Heart left ventricle (tissue), 16 donors: ENCODE measurements around the gene CTBP1. TPM values are rescaled to one million over a fixed set of nuclear protein-coding genes. Genes with fewer than 3 reads are reported as not detected.

Experiments
- ATAC-seq, 4 donors: fragments of 200-7000 bp; cut with Tn5 transposase; one replicate each; pipeline ENCODE4 v1.9.1; 2020 to 2022; ENCODE audit warnings: moderate library complexity in 4 of 4, mild to moderate bottlenecking in 3 of 4, moderate number of reproducible peaks in 1 of 4
- DNase-seq, 5 donors: peaks; one replicate each; pipeline ENCODE4 v3.0.0-alpha.2; 2020
- H3K27ac ChIP-seq, 12 donors: fragments of 200-600 bp; sonication (generic) in 4 of 12; one replicate each; pipeline versions ENCODE4 v1.5.0 to v1.8.0; 2016 to 2022; ENCODE audit warnings: mild to moderate bottlenecking in 2 of 12
- H3K27me3 ChIP-seq, 9 donors: fragments of 200-600 bp; sonication (generic) in 2 of 9; one replicate each; pipeline versions ENCODE4 v1.5.1 to v1.8.0; 2016 to 2022; ENCODE audit warnings: mild to moderate bottlenecking in 3 of 9
- H3K36me3 ChIP-seq, 9 donors: fragments of 200-600 bp; sonication (generic) in 2 of 9; one replicate each; pipeline versions ENCODE4 v1.5.0 to v1.8.0; 2018 to 2022; ENCODE audit warnings: mild to moderate bottlenecking in 2 of 9
- H3K4me1 ChIP-seq, 12 donors: fragments of 200-600 bp; sonication (generic) in 4 of 12; one replicate each; pipeline versions ENCODE4 v1.5.0 to v1.8.0; 2016 to 2022; ENCODE audit warnings: mild to moderate bottlenecking in 3 of 12
- H3K4me3 ChIP-seq, 12 donors: fragments of 200-600 bp; sonication (generic) in 4 of 12; one replicate each; pipeline versions ENCODE4 v1.5.0 to v1.8.0; 2017 to 2022; ENCODE audit warnings: mild to moderate bottlenecking in 9 of 12, moderate library complexity in 4 of 12
- H3K9me3 ChIP-seq, 12 donors: fragments of 200-600 bp; sonication (generic) in 4 of 12; one replicate each; pipeline versions ENCODE4 v1.5.0 to v1.8.0; 2016 to 2022; ENCODE audit warnings: mild to moderate bottlenecking in 1 of 12
- POLR2A ChIP-seq, 2 donors: fragments of 450-650 bp; IDR thresholded peaks; one replicate each; pipeline ENCODE4 v1.6.1; 2017; ENCODE audit warnings: antibody characterized with exemption in 2 of 2, mild to moderate bottlenecking in 2 of 2, moderate library complexity in 2 of 2
- WGBS, 4 donors: extraction: QIAGEN DNeasy Blood & Tissue Kit in 2 of 4; methylation state at CpG; one replicate each; pipeline versions ENCODE4 v1.1.5 to v1.1.7; 2013 to 2018; 5-methylcytosine and 5-hydroxymethylcytosine counted together
- intact Hi-C, 10 donors: fragments of 100-400 bp; cut with DNase I; formaldehyde crosslinking; loops; one replicate each; pipeline versions ENCODE4 v1.11.1 to v1.14.2; 2022
- polyA plus RNA-seq, 2 donors: library from polyadenylated mRNA; stranded (reverse); fragments of 200-250 nt; gene quantifications; one replicate each; pipeline ENCODE4 v1.2.3, GENCODE V29; 2013
- total RNA-seq, 9 donors: library from RNA; depleted of rRNA in 2 of 9; stranded (reverse); fragments of >200 nt in 2 of 9; fragmentation: NEBNext Ultra II Directional in 3 of 9; extraction: Animal tissue kit (Norgen Biotek cat#: 25700) in 3 of 9; gene quantifications; one replicate each; pipeline versions ENCODE4 v1.1.0 to v1.2.4, GENCODE V29; 2016 to 2023
- TF ChIP-seq, protein P1 (sequence below), 12 donors: fragments of 200-600 bp; sonication (generic) in 4 of 12; IDR thresholded peaks; one replicate each; pipeline versions ENCODE4 v1.5.0 to v1.8.0; 2018 to 2022; ENCODE audit warnings: antibody characterized with exemption in 12 of 12, mild to moderate bottlenecking in 5 of 12
- donor health status: ischemic (EF 13 %, LVEDD 7.1; RV severe dilation, severe dysfunction).
- donor health status: healthy with polysubstance abuse.
- donor health status: DM: no; HTN: yes; CAD: no.
- donor health status: DM: no; HTN: no; CAD: no.
- donor health status: ischemic (EF 25% LVEDD 6.9; RV normal size, moderate dysfunction).
- donor health status: ischemic (EF 25% LVEDD 5.7; RV mildly dilated, moderate dysfunction).
- donor health status: healthy.
- donor health status: DM: yes; HTN: yes; CAD: no.
- donor health status: ischemic (EF 35%, LVEDD 5.7; RV mildly dilated, moderate dysfunction).
- donor health status: nonischemic (EF 11% LVEDD 7.7; RV severe dilation, severe dysfunction).
- donor health status: DM: yes; HTN: yes; CAD: no.
- donor health status: PGD.
- donor health status: ischemic (EF 29% LVEDD 5.4; RV normal size, mild dysfunction).
- donor health status: nonischemic (EF 23%, LVEDD 6.1; RV moderate dilation, normal function).

The CTBP1 gene
- total and polyA plus RNA-seq, 11 donors, result 92.0 to 165 (median 128) TPM

DNA sequence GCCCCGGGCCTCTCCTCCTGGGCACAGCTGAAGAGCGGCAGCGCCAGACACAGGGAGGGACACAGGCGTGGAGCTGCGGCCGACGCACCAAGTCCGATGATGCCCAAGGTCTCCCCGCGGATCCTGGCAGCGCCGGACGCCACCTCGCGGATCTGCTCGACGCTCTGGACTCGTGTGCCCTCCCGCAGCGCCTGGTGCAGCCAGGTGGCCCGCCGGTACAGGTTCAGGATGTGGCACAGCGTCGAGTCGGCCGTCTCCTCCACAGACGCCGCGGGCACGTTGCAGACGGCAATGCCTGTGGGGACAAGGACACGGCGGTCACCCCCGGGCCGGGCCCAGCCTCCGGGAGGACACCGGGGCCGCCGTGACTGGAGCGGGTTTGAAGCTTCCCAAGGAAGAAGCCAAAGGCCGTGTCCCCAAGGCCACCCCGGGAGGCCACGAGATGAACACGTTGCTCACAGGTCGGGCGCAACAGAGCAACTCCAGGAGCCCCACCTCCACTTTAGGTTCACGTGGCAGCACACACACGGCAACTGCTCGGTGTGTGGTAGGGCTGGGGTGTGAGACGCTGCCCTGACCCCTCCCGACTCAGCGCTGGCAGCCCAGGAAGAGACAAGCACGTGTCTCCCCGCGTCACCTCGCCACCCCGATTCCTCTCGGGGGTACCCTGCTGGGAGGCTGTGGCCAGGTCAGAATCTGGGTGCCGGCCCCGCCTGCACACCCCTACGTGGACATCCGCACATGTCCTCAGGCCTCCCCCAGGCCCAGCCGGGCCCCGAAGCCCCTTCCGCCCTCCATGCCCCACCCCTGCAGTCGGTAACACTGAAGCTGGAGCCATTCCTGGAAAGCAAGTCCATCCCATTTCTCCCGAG lies 23.4 kb downstream of the CTBP1 start:
- Histone ChIP-seq H3K4me1 (peaks cover 0 to 21% (median 15%) of the 10 kb centered on the region in 12 donors), H3K27me3 (no peaks in the 10 kb centered on the region), H3K27ac (peak overlapping the region in 10 of 12 donors; percentile 23 to 75 (median 62)), H3K36me3 (peaks cover 0 to 94% (median 81%) of the 10 kb centered on the region in 9 donors), H3K4me3 (peak overlapping the region in 1 of 12 donors; percentile 9), H3K9me3 (no peaks in the 10 kb centered on the region)
- DNase-seq (no peak), ATAC-seq (peak in 2 of 4 donors; percentile 1 to 20)
- no peak for TF ChIP-seq POLR2A (IDR thresholded peaks at IDR 0.05)
- TF ChIP-seq, protein P1, sequence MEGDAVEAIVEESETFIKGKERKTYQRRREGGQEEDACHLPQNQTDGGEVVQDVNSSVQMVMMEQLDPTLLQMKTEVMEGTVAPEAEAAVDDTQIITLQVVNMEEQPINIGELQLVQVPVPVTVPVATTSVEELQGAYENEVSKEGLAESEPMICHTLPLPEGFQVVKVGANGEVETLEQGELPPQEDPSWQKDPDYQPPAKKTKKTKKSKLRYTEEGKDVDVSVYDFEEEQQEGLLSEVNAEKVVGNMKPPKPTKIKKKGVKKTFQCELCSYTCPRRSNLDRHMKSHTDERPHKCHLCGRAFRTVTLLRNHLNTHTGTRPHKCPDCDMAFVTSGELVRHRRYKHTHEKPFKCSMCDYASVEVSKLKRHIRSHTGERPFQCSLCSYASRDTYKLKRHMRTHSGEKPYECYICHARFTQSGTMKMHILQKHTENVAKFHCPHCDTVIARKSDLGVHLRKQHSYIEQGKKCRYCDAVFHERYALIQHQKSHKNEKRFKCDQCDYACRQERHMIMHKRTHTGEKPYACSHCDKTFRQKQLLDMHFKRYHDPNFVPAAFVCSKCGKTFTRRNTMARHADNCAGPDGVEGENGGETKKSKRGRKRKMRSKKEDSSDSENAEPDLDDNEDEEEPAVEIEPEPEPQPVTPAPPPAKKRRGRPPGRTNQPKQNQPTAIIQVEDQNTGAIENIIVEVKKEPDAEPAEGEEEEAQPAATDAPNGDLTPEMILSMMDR (IDR thresholded peaks at IDR 0.05), result no peak
- 28 to 83% (median 75%) methylated on average over 13 to 67 of the region's 67 CpGs for WGBS, 4 donors
- intact Hi-C loops, result loop anchor here in 1 of 10 donors (2.0 kb wide), 1 partner anchor 17 kb away; no protein-coding TSS in a partner anchor

DNA sequence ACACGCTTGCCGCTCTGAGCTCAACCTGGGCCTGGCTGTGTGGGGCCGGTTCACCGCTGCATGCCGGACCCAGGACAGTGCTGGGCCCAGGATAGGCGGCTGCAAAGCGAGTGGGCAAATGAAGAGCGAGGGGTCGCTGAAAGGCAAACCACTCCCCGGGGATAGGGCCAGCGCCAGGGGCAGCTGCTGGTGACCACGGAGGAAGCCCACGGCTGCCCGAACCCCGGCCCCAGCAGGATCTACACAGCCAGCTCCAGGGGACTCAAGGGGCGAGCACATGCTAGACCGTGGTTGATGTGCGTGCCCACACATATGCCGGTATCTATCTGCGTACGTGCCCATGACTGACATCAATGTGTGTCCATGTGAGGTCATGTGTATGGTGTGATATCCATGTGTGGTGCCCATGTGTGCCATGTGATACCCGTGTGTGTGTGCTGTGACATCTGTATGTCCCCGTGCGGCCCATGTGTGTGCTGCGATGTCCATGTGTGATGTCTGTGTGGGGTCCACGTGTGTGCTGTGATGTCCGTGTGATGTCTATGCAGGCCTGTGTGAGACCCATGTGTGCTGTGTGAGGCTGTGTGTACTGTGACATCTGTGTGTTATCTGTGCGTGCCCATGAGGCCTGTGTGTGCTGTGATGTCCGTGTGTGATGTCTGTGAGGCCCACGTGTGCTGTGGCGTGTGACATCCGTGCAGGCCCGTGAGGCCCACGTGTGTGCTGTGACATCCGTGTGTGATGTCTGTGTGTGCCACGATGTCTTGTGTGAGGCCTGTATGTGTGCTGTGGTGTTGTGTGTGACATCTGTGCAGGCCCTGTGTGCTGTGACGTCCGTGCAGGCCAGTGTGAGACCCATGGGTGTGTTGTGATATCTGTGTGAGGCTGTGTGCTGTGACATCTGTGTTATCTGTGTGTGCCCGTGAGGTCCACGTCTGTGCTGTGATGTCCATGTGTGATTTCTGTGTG lies 24.8 kb downstream of the CTBP1 start:
- WGBS, 4 donors, result 95 to 97% (median 95%) methylated on average over 35 to 40 of the region's 40 CpGs
- ATAC-seq (no peak), DNase-seq (no peak)
- no peaks in the 10 kb centered on the region for H3K9me3 ChIP-seq
- peaks cover 0 to 92% (median 78%) of the 10 kb centered on the region in 9 donors for H3K36me3 ChIP-seq
- intact Hi-C loops, result no loop called here
- TF ChIP-seq, protein P1 (IDR thresholded peaks at IDR 0.05), result no peak
- TF ChIP-seq POLR2A (IDR thresholded peaks at IDR 0.05), result no peak
- no peaks in the 10 kb centered on the region for H3K27me3 ChIP-seq
- H3K4me1 ChIP-seq, result peaks cover 0 to 23% (median 16%) of the 10 kb centered on the region in 12 donors
- H3K27ac ChIP-seq, result no peak overlapping the region
- no peak overlapping the region for H3K4me3 ChIP-seq

DNA sequence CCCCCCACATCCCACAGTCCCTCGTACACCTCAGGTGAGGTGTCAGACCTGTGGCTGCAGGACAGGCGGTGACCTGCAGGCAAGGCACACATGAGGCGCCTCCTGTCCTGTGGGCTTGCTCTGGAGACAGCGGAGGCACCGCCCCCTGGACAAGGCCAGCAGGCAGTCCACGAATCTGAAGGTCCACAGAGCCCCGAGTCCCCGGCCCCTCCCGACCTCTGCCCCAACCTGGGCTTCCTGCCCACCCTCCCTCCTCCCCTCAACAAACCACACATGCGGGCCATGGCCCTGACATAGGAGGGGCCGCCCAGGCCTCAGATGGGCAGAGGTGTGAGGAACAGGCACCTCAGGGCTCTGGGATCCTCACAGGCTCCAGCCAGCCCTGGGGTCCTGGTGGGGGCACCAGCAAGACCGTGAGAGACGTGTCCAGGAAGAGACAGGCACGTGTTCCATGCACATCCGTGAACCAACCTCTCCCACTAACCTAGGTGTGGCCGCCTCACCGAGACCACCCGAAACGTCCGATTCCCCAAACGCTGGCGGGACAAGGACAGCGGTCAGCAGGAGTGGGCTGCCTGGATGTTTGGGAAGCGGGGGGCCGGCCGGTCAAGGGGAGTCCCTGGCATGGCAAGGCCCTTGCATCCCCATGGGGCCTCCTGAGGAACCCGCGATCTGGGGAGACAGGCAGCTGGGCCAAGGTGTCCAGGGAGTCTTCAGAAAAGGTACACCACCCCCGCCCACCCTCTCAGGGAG lies 25.8 kb downstream of the CTBP1 start:
- intact Hi-C loops, result no loop called here
- Histone ChIP-seq H3K4me3 (no peak overlapping the region), H3K9me3 (no peaks in the 10 kb centered on the region), H3K36me3 (peaks cover 0 to 88% (median 75%) of the 10 kb centered on the region in 9 donors), H3K27me3 (no peaks in the 10 kb centered on the region), H3K27ac (no peak overlapping the region), H3K4me1 (peaks cover 0 to 33% (median 16%) of the 10 kb centered on the region in 12 donors)
- no peak for DNase-seq
- TF ChIP-seq, protein P1 (IDR thresholded peaks at IDR 0.05), result no peak
- no peak for TF ChIP-seq POLR2A (IDR thresholded peaks at IDR 0.05)
- 86 to 92% (median 91%) methylated on average over 17 to 29 of the region's 29 CpGs for WGBS, 4 donors
- ATAC-seq, result no peak
